Measurements from ENCODE around the gene PDCD2L.

DNA sequence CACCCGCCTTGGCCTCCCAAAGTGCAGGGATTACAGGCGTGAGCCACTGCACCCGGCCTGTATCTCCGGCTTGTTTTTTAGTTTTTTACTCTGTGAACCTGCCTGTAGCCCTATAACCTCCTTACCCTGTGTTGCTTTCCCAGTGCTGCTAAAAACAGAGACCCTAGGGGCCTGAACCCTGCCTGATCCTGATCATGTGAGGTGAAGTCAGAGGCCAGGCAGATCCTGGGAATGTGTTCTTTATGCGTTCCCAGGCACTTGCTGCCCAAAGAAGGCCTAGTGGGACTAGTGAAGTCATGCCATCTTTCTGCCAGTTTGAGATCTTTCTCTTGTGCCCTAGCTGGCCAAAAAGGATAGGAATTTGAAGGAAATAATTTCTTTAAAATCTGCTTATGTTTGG is 28.6 kb downstream of the PDCD2L start:
- TF ChIP-seq, protein P1, sequence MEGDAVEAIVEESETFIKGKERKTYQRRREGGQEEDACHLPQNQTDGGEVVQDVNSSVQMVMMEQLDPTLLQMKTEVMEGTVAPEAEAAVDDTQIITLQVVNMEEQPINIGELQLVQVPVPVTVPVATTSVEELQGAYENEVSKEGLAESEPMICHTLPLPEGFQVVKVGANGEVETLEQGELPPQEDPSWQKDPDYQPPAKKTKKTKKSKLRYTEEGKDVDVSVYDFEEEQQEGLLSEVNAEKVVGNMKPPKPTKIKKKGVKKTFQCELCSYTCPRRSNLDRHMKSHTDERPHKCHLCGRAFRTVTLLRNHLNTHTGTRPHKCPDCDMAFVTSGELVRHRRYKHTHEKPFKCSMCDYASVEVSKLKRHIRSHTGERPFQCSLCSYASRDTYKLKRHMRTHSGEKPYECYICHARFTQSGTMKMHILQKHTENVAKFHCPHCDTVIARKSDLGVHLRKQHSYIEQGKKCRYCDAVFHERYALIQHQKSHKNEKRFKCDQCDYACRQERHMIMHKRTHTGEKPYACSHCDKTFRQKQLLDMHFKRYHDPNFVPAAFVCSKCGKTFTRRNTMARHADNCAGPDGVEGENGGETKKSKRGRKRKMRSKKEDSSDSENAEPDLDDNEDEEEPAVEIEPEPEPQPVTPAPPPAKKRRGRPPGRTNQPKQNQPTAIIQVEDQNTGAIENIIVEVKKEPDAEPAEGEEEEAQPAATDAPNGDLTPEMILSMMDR (IDR thresholded peaks at IDR 0.05), result no peak
- TF ChIP-seq POLR2A (IDR thresholded peaks at IDR 0.05), result no peak
